ENCODE results near the gene GRID1. TPM values are rescaled to one million over a fixed set of nuclear protein-coding genes. Genes with fewer than 3 reads are reported as not detected.
A peak's percentile ranks its signal among the peaks of the same experiment; 100 is the strongest.
"Not testable (repeated sequence)": the region's sequence is repeated elsewhere in the genome, so short reads cannot be mapped to it uniquely, and the experiment has no call there.

GRID1 gene
- total RNA-seq, 1 experiment from 2014 or later = 0.05 TPM

DNA sequence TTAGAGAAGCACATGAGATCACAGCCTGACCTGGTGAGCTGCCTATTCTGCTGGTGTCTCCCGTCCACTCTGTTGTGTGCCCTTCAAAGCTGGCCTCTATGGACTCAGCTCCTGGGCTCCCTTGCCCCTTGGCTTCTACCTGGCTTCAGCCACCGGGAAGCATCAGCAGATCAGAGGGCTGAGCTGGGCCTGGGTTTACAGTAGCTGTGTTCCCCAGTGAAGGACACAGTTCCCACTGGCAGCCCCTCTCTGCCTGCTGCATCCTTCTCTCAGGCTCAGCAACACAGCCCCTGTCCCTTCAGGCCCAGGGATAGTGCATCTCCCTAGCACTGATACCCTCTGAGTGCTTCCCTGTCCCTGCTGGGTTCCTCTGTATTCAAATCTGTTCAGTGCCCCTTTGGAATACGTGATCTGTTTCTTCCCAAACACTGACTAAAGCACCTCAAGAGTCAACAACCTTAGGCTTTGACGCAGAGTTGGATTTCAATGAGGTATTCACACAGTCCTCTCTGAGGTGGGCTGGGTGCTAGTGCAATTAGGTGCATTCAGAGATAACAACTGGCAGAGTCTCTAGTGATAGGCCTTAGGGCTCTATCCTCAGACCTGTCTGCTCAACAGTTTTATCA lies 109.8 kb downstream of the GRID1 start:
- no peak for DNase-seq (ENCODE audit: extremely low read depth, low read depth)

DNA sequence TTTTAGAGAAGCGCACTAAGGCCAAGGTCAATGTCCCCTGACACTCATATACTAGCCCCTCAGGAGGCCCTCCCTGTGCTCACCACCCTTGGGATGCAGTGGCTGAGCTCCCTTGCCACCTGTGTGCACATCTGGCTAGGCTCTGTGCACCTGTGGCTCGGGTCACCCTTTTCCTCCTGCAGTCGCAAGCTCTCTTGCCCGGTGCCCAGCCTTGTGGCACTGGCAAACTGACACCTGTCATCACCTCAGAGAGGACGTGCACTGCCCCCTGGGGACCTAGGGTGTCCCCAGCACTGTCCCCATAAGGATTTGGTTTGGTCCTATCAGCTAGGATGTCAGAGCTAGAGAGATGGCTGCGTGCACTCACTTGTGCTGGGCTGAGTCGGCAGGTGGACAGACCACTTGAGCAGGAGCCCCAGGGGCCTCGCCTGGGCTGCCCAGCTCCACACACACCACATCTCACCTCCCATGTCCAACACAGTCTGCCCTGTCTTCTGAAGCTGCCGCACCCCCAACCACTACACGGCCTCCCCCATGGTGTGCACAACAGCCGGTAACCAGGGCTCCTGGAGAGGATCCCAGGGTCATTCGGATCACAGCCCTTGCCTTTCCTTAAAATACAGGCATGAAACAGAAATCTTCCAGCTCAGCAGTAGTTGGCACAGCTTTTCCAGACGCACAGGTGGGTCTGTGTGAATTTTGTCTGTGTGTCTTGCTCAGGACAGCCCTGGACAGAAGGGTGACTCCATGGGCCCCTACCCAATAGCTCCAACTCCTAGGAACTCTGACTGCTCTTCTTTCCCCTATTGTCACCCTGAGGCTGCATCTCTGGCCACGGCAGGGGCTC lies 111.0 kb downstream of the GRID1 start:
- no peak for DNase-seq (ENCODE audit: extremely low read depth, low read depth)

DNA sequence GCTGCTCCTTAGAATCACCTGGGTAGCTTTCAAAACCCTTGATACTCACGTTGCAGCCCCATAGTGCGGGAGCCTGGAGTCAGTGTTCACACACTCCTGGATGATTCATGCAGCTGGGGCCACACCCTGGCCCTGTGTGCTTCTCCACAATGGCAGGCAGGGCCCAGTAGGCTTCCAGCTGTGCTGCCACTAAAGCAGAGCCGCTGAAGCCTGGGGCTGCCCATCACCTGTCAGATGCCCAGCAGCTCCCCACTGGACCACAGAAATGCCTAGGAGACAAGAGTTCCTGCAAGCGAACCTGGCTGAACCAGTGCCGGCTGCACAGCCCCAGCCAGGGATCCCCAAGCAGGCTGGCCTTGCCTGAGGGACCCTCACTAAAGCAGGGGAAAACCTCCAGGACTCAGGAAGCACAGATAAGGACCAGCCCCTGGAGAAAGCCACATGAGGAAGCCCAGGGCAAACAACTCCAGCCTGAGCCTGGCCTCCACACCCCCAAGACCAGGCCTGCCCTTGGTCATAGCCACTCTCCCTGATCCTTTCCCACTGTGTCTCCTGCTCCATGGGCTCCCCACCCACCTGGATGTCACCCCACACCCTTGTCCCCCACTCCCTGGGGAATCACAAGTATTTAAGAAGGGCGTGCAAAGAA lies 111.9 kb downstream of the GRID1 start:
- peak; percentile 7 for DNase-seq (ENCODE audit: extremely low read depth, low read depth)

DNA sequence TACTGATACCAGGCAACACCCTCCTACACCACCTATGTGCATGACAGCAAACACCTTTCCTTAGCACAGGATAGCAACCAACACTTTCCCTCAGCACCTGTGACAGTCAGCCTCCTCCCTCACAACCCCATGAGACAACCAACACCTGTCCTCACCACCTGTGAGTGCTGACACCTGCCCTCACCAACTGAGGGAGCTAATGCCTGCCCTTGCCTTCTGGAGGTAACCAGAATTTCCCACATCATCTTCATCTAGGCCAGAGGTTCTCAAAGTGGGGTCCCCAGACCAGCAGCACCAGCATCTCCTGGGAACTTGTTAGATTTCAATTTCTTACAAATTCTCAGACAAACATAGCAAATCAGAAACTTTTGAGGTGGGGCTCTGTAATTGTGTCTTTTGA lies 112.5 kb downstream of the GRID1 start:
- DNase-seq (ENCODE audit: extremely low read depth, low read depth) = no peak

DNA sequence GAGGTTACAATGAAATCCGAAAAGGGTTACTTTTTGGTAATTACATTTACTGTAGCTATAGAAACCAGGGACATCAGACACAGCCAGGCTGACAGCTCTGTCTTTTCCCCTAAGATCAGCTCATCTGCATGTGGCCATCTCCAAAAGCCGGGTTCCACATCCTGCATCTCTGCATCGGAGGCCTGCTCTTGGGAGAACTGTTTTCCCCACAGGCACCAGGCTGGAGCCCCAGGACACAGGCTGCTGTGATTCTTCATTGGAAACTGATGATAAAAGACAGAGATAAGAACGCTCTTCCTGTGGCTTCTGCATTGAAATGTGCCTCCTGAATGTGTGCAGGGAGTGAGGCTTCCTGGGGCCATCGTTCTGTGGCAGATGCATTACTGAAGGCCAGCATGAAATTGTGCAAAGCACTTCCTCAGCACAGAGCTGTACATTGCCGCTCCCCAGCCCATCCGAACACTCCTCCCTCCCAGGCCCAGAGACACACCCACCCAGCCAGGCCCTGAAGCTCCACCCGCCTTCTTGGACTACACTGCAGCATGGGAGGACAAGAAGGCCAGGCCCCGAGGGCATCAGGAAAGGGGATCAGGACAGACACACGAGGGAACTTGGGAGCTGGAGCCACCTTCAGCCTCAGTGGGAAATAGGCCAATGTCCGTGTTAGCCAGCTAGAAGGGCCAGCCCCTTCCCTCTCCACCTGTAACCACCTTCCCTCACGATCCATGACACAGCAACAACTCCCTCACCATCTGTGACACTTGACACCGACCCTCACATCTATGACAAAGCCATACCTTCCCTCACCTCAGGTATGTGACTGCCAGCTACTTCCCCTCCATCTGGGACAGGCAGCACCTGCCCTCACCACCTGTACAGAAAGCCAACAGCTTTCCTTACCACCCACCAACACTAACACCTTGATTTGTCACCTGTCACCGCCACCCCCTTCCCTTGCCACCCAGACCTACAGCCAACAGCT lies 113.2 kb downstream of the GRID1 start:
- DNase-seq (ENCODE audit: extremely low read depth, low read depth) = no peak

DNA sequence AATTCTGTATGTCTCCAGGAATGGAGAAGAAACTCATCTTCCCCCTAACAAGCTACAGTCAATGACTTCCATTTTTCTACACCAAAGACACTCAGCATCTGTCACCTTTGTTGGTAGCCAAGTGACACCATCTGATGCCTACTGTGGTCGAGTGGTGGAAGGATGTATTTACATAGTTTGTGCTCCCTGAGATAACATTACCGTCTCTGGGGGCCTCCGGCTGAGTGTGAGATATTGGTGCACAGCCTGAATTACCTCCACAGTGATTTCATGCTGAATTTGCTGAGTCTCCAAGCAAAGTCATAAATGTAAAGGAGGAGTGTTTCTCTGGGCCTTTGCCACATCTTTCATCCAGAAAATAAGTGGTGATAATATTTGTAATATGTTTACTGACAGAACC lies 114.0 kb downstream of the GRID1 start:
- no peak for DNase-seq (ENCODE audit: extremely low read depth, low read depth)

DNA sequence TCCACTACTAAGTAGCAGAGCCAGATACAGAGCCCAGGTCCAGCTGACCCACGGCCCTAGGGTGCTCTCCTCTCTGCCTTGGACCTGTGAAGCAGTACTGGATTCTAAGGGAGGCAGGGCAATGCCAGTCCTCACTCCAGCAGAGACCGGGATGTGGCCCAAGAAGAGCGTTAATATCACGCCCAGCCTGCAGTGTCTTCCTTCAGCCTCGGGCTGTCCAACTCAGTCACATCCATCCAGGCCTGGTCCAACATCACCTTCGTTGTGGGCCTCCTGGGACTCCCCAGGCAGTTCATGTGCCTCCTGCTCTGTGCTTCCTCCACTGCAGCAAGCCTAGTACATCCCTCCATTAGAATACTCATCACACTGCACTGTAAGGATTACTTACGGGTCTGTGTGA lies 114.5 kb downstream of the GRID1 start:
- DNase-seq (ENCODE audit: extremely low read depth, low read depth) = no peak

DNA sequence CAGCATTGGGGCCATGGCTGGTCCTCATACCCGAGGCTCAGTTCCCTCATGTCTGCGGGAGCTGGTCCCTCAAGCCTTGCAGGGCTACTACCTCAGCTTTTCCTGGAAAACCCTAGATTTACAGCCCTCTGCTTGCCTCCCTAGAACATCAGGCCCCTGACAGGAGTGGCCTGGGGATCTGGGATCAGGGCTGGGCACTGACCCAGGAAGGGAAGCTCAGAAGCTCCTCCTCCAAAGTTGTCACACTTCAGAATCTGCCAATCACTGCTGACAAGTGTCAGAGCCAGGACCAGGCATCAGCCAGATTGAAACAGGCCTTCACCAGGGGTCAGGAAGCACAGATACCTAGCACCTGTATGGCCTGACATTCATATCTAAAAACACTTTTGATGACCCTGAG lies 115.2 kb downstream of the GRID1 start:
- no peak for DNase-seq (ENCODE audit: extremely low read depth, low read depth)

DNA sequence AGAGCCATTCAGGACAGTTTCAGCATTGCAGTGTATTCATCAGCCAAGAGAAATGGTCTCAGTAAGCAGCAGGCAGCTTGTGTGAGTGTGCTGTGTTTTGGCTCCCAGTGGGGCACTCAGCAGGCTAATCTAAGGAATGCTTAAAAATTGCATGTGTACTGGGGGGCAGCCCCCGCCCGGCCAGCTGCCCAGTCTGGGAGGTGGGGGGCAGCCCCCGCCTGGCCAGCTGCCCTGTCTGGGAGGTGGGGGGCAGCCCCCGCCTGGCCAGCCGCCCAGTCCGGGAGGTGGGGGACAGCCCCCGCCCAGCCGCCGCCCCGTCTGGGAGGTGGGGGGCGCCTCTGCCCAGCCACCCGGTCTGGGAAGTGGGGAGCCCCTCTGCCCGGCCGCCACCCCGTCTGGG lies 116.2 kb downstream of the GRID1 start:
- DNase-seq (ENCODE audit: extremely low read depth, low read depth) = no peak

DNA sequence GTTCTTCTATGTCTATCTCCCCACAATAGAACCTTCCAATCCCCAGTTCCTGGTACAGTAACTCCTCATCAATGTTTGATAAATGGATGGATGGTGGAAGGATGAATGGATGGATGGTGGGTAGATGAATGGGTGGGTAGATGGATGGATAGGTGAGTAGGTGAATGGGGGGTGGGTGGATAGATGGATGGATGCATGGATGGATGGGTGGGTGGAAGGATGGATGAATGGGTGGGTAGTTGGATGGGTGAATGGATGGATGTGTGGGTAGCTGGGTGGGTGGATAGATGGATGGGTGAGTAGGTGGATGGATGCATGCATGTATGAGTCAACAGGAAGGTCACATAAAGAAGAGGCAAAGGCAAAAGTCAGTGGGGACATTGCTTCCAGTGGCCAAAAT lies 116.8 kb downstream of the GRID1 start:
- no peak for DNase-seq (ENCODE audit: extremely low read depth, low read depth)

DNA sequence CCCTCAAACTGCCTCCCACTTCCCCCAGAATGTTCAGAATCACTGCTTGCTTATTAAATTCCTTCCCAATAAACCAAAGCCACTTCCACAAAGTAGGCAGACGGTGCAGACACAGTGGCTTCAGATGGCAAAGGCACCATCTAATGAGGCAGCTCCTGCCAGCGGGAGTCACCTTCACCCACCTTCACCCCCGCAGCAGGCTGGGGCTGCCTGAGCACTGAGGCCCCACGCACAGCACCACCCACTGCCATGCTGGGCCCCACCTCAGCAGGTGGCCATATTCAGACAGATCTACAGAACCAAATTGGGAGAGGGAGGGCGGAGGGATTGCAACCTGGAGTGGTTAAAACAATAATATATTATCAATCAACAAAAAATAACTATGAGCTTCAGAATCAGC lies 118.5 kb downstream of the GRID1 start:
- DNase-seq (ENCODE audit: extremely low read depth, low read depth) = no peak

DNA sequence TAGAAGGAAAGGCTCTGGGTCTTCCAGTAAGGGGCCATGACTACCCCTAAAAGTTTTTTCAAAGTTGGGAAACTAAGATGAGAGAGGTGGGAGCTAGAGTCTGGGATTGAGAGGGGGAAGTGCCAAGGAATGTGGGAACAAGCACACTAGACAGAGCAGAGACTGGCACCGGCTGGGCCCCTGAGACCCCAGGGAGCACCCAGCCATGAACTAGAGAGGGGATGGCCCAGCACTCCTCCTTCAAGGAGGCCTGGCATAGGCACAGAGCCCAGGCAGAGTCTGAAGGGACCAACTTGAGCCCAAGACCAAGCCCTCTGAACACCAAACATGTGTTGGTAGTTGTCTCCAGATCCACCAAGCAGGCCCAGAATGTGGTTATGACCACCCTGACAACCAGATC lies 119.0 kb downstream of the GRID1 start:
- DNase-seq (ENCODE audit: extremely low read depth, low read depth) = no peak

DNA sequence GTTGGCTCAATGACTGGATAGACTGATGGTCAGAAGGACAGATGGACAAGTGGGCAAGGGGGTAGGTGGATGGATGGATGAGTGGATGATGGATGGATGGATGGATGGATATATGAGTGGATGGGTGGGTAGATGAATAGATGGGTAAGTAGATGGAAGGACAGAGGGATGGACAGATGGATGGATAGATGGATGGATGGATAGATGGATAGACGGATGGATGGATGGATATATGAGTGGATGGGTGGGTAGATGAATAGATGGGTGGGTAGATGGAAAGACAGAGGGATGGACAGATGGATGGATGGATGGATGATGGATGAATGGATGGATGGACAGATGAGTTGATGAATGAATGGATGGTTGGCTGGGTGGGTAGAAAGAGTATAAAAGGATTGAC lies 119.5 kb downstream of the GRID1 start:
- no peak for DNase-seq (ENCODE audit: extremely low read depth, low read depth)

DNA sequence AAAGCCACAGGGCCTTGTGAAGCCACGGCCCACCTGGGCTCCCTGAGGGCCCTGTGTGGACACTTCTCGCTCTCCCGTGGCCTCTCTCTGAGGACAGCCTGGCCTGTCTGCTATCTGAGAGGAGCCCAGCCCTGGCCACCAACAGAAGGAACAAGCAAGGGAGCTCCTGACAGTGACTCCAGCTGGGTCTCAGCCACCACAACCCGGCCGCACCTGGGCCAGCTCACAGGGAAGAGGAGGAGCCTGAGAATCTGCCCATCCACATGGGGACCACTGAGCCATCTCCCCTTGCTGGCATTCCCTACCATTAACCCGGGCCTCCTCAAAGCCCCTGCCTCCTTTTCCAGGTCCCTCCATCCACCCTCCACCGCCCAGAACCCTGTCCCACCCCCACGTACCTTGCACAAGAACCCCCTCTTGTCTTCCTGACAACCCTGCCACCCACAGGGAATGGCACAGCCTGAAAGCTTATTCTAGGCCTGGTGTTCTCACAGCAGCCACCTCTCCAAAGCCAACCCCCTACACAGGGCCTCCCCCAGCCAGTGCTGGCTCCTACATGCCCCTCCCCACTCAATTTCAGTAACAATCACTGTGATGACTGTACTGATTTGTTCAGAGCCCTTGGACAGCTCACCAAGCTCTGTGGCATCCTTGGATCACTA lies 120.2 kb downstream of the GRID1 start:
- DNase-seq (ENCODE audit: extremely low read depth, low read depth) = no peak

DNA sequence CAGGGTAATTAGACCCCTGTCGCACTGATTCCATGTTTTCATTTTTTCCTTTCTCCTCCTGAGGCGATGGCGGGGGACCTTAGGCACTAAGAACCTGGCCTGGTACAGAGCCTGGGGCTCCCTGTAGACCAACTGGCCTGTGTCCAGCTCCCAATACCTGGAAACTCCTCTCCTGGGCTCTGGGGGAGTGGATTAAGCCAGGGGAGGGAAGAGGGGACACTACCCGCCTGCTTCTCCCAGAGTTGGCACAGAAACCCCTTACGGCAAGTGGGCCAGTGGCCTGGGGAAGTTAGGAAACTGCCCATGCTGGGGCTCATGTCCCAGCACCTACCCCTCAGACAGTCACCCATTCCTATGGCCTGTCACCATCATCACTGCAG lies 121.6 kb downstream of the GRID1 start:
- no peak for DNase-seq (ENCODE audit: extremely low read depth, low read depth)

DNA sequence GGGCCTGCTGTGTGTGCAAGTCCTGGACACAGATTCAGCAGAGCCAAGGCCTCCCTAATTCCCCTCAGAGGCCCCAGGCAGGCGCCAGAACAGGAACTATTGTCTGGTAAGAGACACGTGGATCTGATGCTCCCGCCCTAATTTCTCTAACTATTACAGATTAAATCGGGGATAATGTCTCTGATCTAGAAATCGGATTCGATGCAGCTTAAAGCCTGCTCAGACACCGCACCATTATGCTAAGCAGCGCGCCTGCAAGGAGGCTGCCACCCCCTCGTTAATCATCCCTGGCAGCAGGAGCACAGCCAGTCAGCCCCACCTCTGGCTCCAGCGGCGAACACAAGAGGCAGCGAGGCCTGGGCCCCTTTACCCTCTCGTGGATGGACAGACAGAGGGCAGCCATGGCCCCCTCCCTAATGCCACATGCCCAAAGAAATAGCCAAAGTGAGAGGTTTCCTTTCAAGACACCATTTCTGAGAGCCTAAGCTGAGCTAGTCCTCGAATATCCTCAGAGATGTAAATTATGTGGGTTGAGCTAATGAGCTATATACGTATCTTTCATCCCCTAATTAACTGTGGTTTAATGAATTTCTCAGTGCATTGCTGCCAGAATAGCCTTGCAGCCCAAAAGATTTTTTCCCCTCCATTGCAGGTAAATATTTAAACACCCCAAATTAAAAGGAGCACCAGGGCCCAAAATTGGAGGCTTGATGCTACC lies 122.1 kb downstream of the GRID1 start:
- DNase-seq (ENCODE audit: extremely low read depth, low read depth) = no peak

DNA sequence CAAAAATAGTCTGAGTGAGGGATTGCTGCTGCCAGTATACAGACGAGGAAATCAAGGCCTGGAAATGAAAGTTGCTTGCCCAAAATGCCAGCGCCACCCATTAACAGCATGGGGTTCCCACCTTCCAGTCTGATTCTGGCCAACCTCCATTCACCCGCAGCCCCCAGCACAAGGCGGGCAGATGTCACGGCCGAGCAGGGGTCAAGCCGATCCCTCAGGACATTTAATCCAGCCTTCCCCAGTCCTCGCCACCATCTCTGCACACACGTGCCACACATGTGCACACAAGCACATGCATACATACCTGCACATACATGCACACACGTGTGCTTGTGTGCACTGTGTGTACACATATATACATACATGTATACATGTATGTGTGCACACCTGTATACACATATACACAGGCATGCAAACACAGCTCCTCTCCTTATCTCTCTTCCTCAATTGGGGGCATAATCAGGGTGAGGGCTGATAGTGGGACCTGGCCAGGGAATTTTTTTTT lies 122.9 kb downstream of the GRID1 start:
- no peak for DNase-seq (ENCODE audit: extremely low read depth, low read depth)

DNA sequence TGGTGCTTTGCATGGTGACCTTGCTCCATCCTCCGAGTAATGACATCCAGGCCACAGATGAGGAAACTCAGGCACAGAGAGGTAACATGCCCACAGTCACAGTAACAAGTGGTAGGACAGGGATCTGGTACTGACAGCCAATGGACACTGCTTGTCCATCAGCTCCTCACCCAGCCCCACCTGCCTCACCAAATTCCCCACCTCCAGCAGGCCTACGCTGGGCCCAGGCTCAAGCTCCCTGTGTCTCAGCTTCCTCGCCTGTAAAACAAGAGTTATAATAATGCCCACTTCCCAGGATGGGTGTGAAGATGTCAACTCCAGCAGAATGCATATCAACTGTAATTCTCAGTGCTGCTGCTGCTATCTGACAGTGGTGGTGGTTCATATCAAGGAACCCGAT lies 123.8 kb downstream of the GRID1 start:
- DNase-seq (ENCODE audit: extremely low read depth, low read depth) = no peak

DNA sequence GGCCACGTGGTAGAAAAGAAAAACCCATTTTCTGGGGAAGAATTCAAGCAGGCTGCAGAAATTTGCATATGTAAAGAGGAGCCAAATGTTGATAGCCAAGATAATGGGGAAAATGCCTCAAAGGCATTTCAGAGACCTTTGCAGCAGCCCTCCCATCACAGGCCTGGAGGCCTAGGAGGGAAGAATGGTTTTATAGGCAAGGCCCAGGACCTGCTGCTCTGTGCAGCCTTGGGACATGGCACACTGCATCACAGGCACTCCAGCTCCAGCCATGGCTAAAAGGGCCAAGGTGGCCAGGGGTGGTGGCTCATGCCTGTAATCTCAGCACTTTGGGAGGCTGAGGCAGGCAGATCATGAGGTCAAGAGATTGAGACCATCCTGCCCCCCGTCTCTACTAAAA lies 128.5 kb downstream of the GRID1 start:
- DNase-seq (ENCODE audit: extremely low read depth, low read depth) = not testable (repeated sequence)

Data from NCI-H460 (cell line).